Mesenchymal stem cell (in vitro differentiated cells and primary cell): ENCODE measurements around the gene TAS2R41.

Experiments
- DNase-seq: peaks from one replicate; pipeline ENCODE4 v3.0.0-alpha.2; 2013
- H2AFZ ChIP-seq: one replicate; pipeline ENCODE4 v1.6.1; 2013; ENCODE audit warnings: low read depth, mild to moderate bottlenecking, control low read depth, inconsistent platforms, low read length, moderate library complexity
- H2AK5ac ChIP-seq: 2 replicates; pipeline ENCODE4 v1.6.1; 2013; ENCODE audit warnings: low read length, moderate library complexity, mild to moderate bottlenecking, inconsistent platforms; ENCODE audit not compliant: severe bottlenecking
- H2BK120ac ChIP-seq: one replicate; pipeline ENCODE4 v1.6.1; 2013; ENCODE audit warnings: low read depth, mild to moderate bottlenecking, inconsistent platforms, low read length, moderate library complexity
- H2BK12ac ChIP-seq, 2 experiments: one replicate each; pipeline ENCODE4 v1.6.1; 2013; ENCODE audit warnings: inconsistent platforms in 2 of 2, low read length in 2 of 2, mild to moderate bottlenecking in 2 of 2, moderate library complexity in 2 of 2, control low read depth in 1 of 2
- H2BK15ac ChIP-seq: one replicate; pipeline ENCODE4 v1.6.1; 2013; ENCODE audit warnings: mild to moderate bottlenecking, low read depth, inconsistent platforms; ENCODE audit not compliant: poor library complexity, severe bottlenecking
- H2BK5ac ChIP-seq: 2 replicates; pipeline ENCODE4 v1.6.1; 2013; ENCODE audit warnings: low read depth, mild to moderate bottlenecking, low read length, control low read depth, inconsistent platforms; ENCODE audit not compliant: poor library complexity, severe bottlenecking
- H3K14ac ChIP-seq, 2 experiments: one replicate each; pipeline ENCODE4 v1.6.1; 2013; ENCODE audit warnings: inconsistent platforms in 2 of 2, low read length in 2 of 2, control low read depth in 1 of 2, mild to moderate bottlenecking in 1 of 2, moderate library complexity in 1 of 2
- H3K18ac ChIP-seq, 2 experiments: one replicate each; pipeline ENCODE4 v1.6.1; 2013; ENCODE audit warnings: inconsistent platforms in 2 of 2, low read length in 2 of 2, control low read depth in 1 of 2, low read depth in 1 of 2, mild to moderate bottlenecking in 1 of 2
- H3K23ac ChIP-seq, 2 experiments: one replicate each; pipeline ENCODE4 v1.6.1; 2013; ENCODE audit warnings: inconsistent platforms in 2 of 2, low read length in 2 of 2, mild to moderate bottlenecking in 2 of 2, moderate library complexity in 2 of 2, control low read depth in 1 of 2
- H3K27ac ChIP-seq: 2 replicates; pipeline ENCODE4 v1.5.1; 2013; ENCODE audit warnings: mild to moderate bottlenecking, moderate library complexity, low read length, control low read depth, inconsistent platforms; ENCODE audit not compliant: poor library complexity, severe bottlenecking
- H3K27me3 ChIP-seq, 2 experiments: 2 replicates each; pipeline versions ENCODE4 v1.6.1 to v1.7.0; 2013; ENCODE audit warnings: low read length in 2 of 2, mild to moderate bottlenecking in 2 of 2, moderate library complexity in 2 of 2, control low read depth in 1 of 2, inconsistent platforms in 1 of 2; ENCODE audit not compliant: control insufficient read depth in 1 of 2, insufficient read depth in 1 of 2
- H3K36me3 ChIP-seq, 2 experiments: 2 replicates each; pipeline versions ENCODE4 v1.6.1 to v1.7.0; 2013; ENCODE audit warnings: low read length in 2 of 2, control low read depth in 1 of 2, inconsistent platforms in 1 of 2, low read depth in 1 of 2, mild to moderate bottlenecking in 1 of 2; ENCODE audit not compliant: insufficient read depth in 2 of 2, control insufficient read depth in 1 of 2
- H3K4ac ChIP-seq, 2 experiments: one replicate each; pipeline ENCODE4 v1.6.1; 2013; ENCODE audit warnings: inconsistent platforms in 2 of 2, low read length in 2 of 2, mild to moderate bottlenecking in 2 of 2, moderate library complexity in 2 of 2, control low read depth in 1 of 2, low read depth in 1 of 2
- H3K4me1 ChIP-seq: 2 replicates; pipeline ENCODE4 v1.6.1; 2013; ENCODE audit warnings: low read depth, low read length, control low read depth; ENCODE audit not compliant: control insufficient read depth, insufficient read depth
- H3K4me2 ChIP-seq: 2 replicates; pipeline ENCODE4 v1.6.1; 2013; ENCODE audit warnings: low read length, mild to moderate bottlenecking, inconsistent platforms; ENCODE audit not compliant: poor library complexity, severe bottlenecking
- H3K4me3 ChIP-seq, 2 experiments: 2 replicates each; pipeline versions ENCODE4 v1.5.1 to v1.7.0; 2013; ENCODE audit warnings: low read length in 2 of 2, mild to moderate bottlenecking in 2 of 2, control low read depth in 1 of 2, low read depth in 1 of 2; ENCODE audit not compliant: insufficient read depth in 1 of 2
- H3K79me1 ChIP-seq: replicated peaks from 2 replicates; pipeline ENCODE4 v1.6.1; 2013; ENCODE audit warnings: mild to moderate bottlenecking, control low read depth, low read length, inconsistent platforms; ENCODE audit not compliant: poor library complexity, severe bottlenecking
- H3K9ac ChIP-seq: 2 replicates; pipeline ENCODE4 v1.7.0; 2013; ENCODE audit warnings: mild to moderate bottlenecking, low read length, moderate library complexity
- H3K9me3 ChIP-seq: 2 replicates; pipeline ENCODE4 v1.7.0; 2013; ENCODE audit warnings: mild to moderate bottlenecking, low read length; ENCODE audit not compliant: control insufficient read depth
- H4K8ac ChIP-seq: one replicate; pipeline ENCODE4 v1.6.1; 2013; ENCODE audit warnings: inconsistent platforms, mild to moderate bottlenecking, low read length, moderate library complexity
- H4K91ac ChIP-seq: one replicate; pipeline ENCODE4 v1.6.1; 2013; ENCODE audit warnings: mild to moderate bottlenecking, low read length, inconsistent platforms
- WGBS: methylation state at CpG from one replicate; pipeline ENCODE4 v1.1.7; 2013; ENCODE audit warnings: mixed read lengths; 5-methylcytosine and 5-hydroxymethylcytosine counted together

TAS2R41 gene

GRCh38 chr7:143495851-143496250 lies 18.2 kb downstream of the TAS2R41 start:
- H4K91ac ChIP-seq = no peak overlapping the region
- H3K79me1 ChIP-seq = no peaks in the 10 kb centered on the region
- H3K9ac ChIP-seq = no peak overlapping the region
- H3K4me1 ChIP-seq = no peaks in the 10 kb centered on the region
- no peak overlapping the region for H2BK120ac ChIP-seq
- H3K18ac ChIP-seq = no peak overlapping the region
- no peak overlapping the region for H2BK5ac ChIP-seq
- no peak for DNase-seq
- no peak overlapping the region for H3K23ac ChIP-seq
- no peak overlapping the region for H3K4ac ChIP-seq
- H3K36me3 ChIP-seq = no peaks in the 10 kb centered on the region
- no peak overlapping the region for H2BK15ac ChIP-seq
- H3K9me3 ChIP-seq = no peaks in the 10 kb centered on the region
- no peak overlapping the region for H3K4me3 ChIP-seq
- no peak overlapping the region for H3K4me2 ChIP-seq
- H3K27ac ChIP-seq = no peak overlapping the region
- H2AK5ac ChIP-seq = no peak overlapping the region
- no peaks in the 10 kb centered on the region for H3K27me3 ChIP-seq
- no peak overlapping the region for H4K8ac ChIP-seq
- no peak overlapping the region for H2BK12ac ChIP-seq
- H3K14ac ChIP-seq = no peak overlapping the region
- no peak overlapping the region for H2AFZ ChIP-seq

GRCh38 chr7:143496263-143496662 lies 18.6 kb downstream of the TAS2R41 start:
- WGBS = 85% methylated on average over 3 of the region's 3 CpGs
- Histone ChIP-seq H4K8ac (no peak overlapping the region), H3K4me2 (no peak overlapping the region), H3K36me3 (no peaks in the 10 kb centered on the region), H3K4ac (no peak overlapping the region), H3K14ac (no peak overlapping the region), H3K9me3 (no peaks in the 10 kb centered on the region), H3K27ac (no peak overlapping the region), H2AFZ (no peak overlapping the region), H3K23ac (no peak overlapping the region), H2AK5ac (no peak overlapping the region), H3K79me1 (no peaks in the 10 kb centered on the region), H3K18ac (no peak overlapping the region), H3K4me1 (no peaks in the 10 kb centered on the region), H2BK120ac (no peak overlapping the region), H3K27me3 (no peaks in the 10 kb centered on the region), H2BK12ac (no peak overlapping the region), H2BK5ac (no peak overlapping the region), H3K4me3 (no peak overlapping the region), H4K91ac (no peak overlapping the region), H2BK15ac (no peak overlapping the region), H3K9ac (no peak overlapping the region)
- DNase-seq = no peak

GRCh38 chr7:143497008-143497795 lies 19.5 kb downstream of the TAS2R41 start:
- Histone ChIP-seq H3K27ac (no peak overlapping the region), H2BK5ac (no peak overlapping the region), H3K36me3 (no peaks in the 10 kb centered on the region), H3K4ac (no peak overlapping the region), H4K91ac (no peak overlapping the region), H4K8ac (no peak overlapping the region), H2BK12ac (no peak overlapping the region), H3K14ac (no peak overlapping the region), H3K23ac (peak overlapping the region in 1 of 2 experiments; percentile 3), H3K4me2 (no peak overlapping the region), H3K18ac (no peak overlapping the region), H3K9ac (no peak overlapping the region), H2AK5ac (no peak overlapping the region), H2AFZ (no peak overlapping the region), H3K9me3 (no peaks in the 10 kb centered on the region), H3K4me3 (no peak overlapping the region), H3K4me1 (no peaks in the 10 kb centered on the region), H3K79me1 (no peaks in the 10 kb centered on the region), H2BK120ac (no peak overlapping the region), H2BK15ac (no peak overlapping the region), H3K27me3 (no peaks in the 10 kb centered on the region)
- no peak for DNase-seq
- 90% methylated on average over 4 of the region's 4 CpGs for WGBS

- Histone ChIP-seq H3K4me2 (no peak overlapping the region), H3K9me3 (no peaks in the 10 kb centered on the region), H3K27me3 (no peaks in the 10 kb centered on the region), H3K4me1 (no peaks in the 10 kb centered on the region), H2AK5ac (no peak overlapping the region), H2BK12ac (no peak overlapping the region), H3K23ac (no peak overlapping the region), H3K4ac (no peak overlapping the region), H2BK5ac (no peak overlapping the region), H4K8ac (no peak overlapping the region), H3K27ac (no peak overlapping the region), H3K79me1 (no peaks in the 10 kb centered on the region), H3K18ac (no peak overlapping the region), H2AFZ (no peak overlapping the region), H3K9ac (no peak overlapping the region), H2BK15ac (no peak overlapping the region), H3K4me3 (no peak overlapping the region), H3K36me3 (no peaks in the 10 kb centered on the region), H3K14ac (no peak overlapping the region), H2BK120ac (no peak overlapping the region), H4K91ac (no peak overlapping the region)
- 26% methylated on average over 2 of the region's 2 CpGs for WGBS
- peak; percentile 70 for DNase-seq
These were observed 21.6 kb downstream of the TAS2R41 start for GRCh38 chr7:143499246-143499645.
